GM23248 (cell line): ENCODE measurements around the gene MCIDAS.

Source experiments
- EZH2 ChIP-seq: fragments of 200-600 bp; sonication (generic); IDR thresholded peaks from 2 replicates; pipeline ENCODE4 v1.6.1; 2018; ENCODE audit warnings: antibody characterized with exemption, mild to moderate bottlenecking; ENCODE audit not compliant: insufficient read depth, poor library complexity, severe bottlenecking
- EZH2phosphoT487 ChIP-seq: fragments of 200-600 bp; sonication (generic); IDR thresholded peaks from 2 replicates; pipeline ENCODE4 v1.6.1; 2018; ENCODE audit warnings: antibody characterized with exemption, moderate library complexity, mild to moderate bottlenecking, low read depth; ENCODE audit not compliant: insufficient read depth

GRCh38 chr5:55171471-55171870 lies 55.6 kb downstream of the MCIDAS start:
- TF ChIP-seq EZH2 (no peak), EZH2phosphoT487 (no peak)
